KOPT-K1 (cell line): Measurements from ENCODE around the gene CARMIL1.

Experiments
- H3K27ac ChIP-seq: fragments of 200-600 bp; sonication (generic); 2 replicates; pipeline ENCODE4 v1.5.1; 2016; ENCODE audit warnings: antibody characterized with exemption, mild to moderate bottlenecking, low read depth, low read length; ENCODE audit not compliant: poor library complexity, severe bottlenecking
- H3K36me3 ChIP-seq: fragments of 200-600 bp; sonication (generic); 2 replicates; pipeline ENCODE4 v1.5.1; 2017; ENCODE audit warnings: antibody characterized with exemption, mild to moderate bottlenecking, low read length, moderate library complexity; ENCODE audit not compliant: insufficient read depth
- H3K9me3 ChIP-seq: fragments of 200-600 bp; sonication (generic); 2 replicates; pipeline ENCODE4 v1.5.1; 2017; ENCODE audit warnings: antibody characterized with exemption, low read length, mild to moderate bottlenecking; ENCODE audit not compliant: insufficient read depth, poor library complexity, severe bottlenecking

Gene CARMIL1

GRCh38 chr6:25630508-25631278 is 351.5 kb downstream of the CARMIL1 start:
- no peaks in the 10 kb centered on the region for H3K9me3 ChIP-seq
- H3K36me3 ChIP-seq = no peaks in the 10 kb centered on the region
- no peak overlapping the region for H3K27ac ChIP-seq

GRCh38 chr6:25635886-25636317 is 356.7 kb downstream of the CARMIL1 start:
- Histone ChIP-seq H3K36me3 (no peaks in the 10 kb centered on the region), H3K9me3 (no peaks in the 10 kb centered on the region), H3K27ac (no peak overlapping the region)

GRCh38 chr6:25637211-25637610 is 358.0 kb downstream of the CARMIL1 start:
- Histone ChIP-seq H3K9me3 (no peaks in the 10 kb centered on the region), H3K27ac (no peak overlapping the region), H3K36me3 (no peaks in the 10 kb centered on the region)

- Histone ChIP-seq H3K27ac (no peak overlapping the region), H3K36me3 (no peaks in the 10 kb centered on the region), H3K9me3 (no peaks in the 10 kb centered on the region)
These were observed 358.8 kb downstream of the CARMIL1 start for GRCh38 chr6:25637960-25638434.

GRCh38 chr6:25639653-25640052 is 360.5 kb downstream of the CARMIL1 start:
- Histone ChIP-seq H3K9me3 (no peaks in the 10 kb centered on the region), H3K36me3 (no peaks in the 10 kb centered on the region), H3K27ac (no peak overlapping the region)

GRCh38 chr6:25640446-25640845 is 361.3 kb downstream of the CARMIL1 start:
- Histone ChIP-seq H3K9me3 (no peaks in the 10 kb centered on the region), H3K36me3 (no peaks in the 10 kb centered on the region), H3K27ac (no peak overlapping the region)

- Histone ChIP-seq H3K27ac (no peak overlapping the region), H3K36me3 (no peaks in the 10 kb centered on the region), H3K9me3 (no peaks in the 10 kb centered on the region)
These were observed 361.7 kb downstream of the CARMIL1 start for GRCh38 chr6:25640891-25641290.

GRCh38 chr6:25641377-25641776 is 362.2 kb downstream of the CARMIL1 start:
- H3K36me3 ChIP-seq = no peaks in the 10 kb centered on the region
- no peak overlapping the region for H3K27ac ChIP-seq
- no peaks in the 10 kb centered on the region for H3K9me3 ChIP-seq

- H3K27ac ChIP-seq = no peak overlapping the region
- no peaks in the 10 kb centered on the region for H3K9me3 ChIP-seq
- no peaks in the 10 kb centered on the region for H3K36me3 ChIP-seq
These were observed 362.9 kb downstream of the CARMIL1 start for GRCh38 chr6:25641940-25642666.

GRCh38 chr6:25642667-25643328 is 363.6 kb downstream of the CARMIL1 start:
- H3K36me3 ChIP-seq = no peaks in the 10 kb centered on the region
- no peak overlapping the region for H3K27ac ChIP-seq
- H3K9me3 ChIP-seq = no peaks in the 10 kb centered on the region

GRCh38 chr6:25645916-25646315 is 366.7 kb downstream of the CARMIL1 start:
- Histone ChIP-seq H3K36me3 (no peaks in the 10 kb centered on the region), H3K27ac (no peak overlapping the region), H3K9me3 (no peaks in the 10 kb centered on the region)

GRCh38 chr6:25649611-25650010 is 370.4 kb downstream of the CARMIL1 start:
- H3K9me3 ChIP-seq = no peaks in the 10 kb centered on the region
- no peaks in the 10 kb centered on the region for H3K36me3 ChIP-seq
- no peak overlapping the region for H3K27ac ChIP-seq

GRCh38 chr6:25652007-25652515 is 372.9 kb downstream of the CARMIL1 start, which contains the start of gene SCGN:
TSS of gene SCGN (plus strand) at chr6:25652215. CDS start at chr6:25652404, 189 bp downstream.
- Histone ChIP-seq H3K9me3 (no peaks in the 10 kb centered on the region), H3K27ac (no peak within 1 kb of the TSS), H3K36me3 (no peaks in the 10 kb centered on the region)

GRCh38 chr6:25655723-25656122 is 376.5 kb downstream of the CARMIL1 start:
- Histone ChIP-seq H3K27ac (no peak overlapping the region), H3K36me3 (no peaks in the 10 kb centered on the region)

More at GRCh38 chr6:25655723-25656122, 376.5 kb downstream of the CARMIL1 start:
- H3K9me3 ChIP-seq = no peaks in the 10 kb centered on the region
